Left renal cortex interstitium (tissue), 4 donors: ENCODE measurements around the gene SH2D3C. TPM values are rescaled to one million over a fixed set of nuclear protein-coding genes. Genes with fewer than 3 reads are reported as not detected.

ENCODE experiments used
- DNase-seq, 4 donors: peaks; one replicate each; pipeline ENCODE4 v3.0.0-alpha.2; 2013; ENCODE audit warnings: low read depth in 4 of 4, low spot score in 2 of 4, missing footprints in 1 of 4
- polyA plus RNA-seq, 4 donors: library from polyadenylated mRNA; unstranded; fragments of 120-200 nt; gene quantifications; one replicate each; pipeline ENCODE4 v1.2.1, GENCODE V29; 2013; ENCODE audit not compliant: insufficient read length in 4 of 4

SH2D3C gene
- polyA plus RNA-seq, 4 donors, result 13.8 to 18.6 (median 16.0) TPM

- no peak for DNase-seq
These were observed 31.4 kb downstream of the SH2D3C start for GRCh38 chr9:127746959-127747569.

GRCh38 chr9:127744398-127745110, 33.9 kb downstream of the SH2D3C start:
- DNase-seq, result no peak

GRCh38 chr9:127742435-127743088, 35.9 kb downstream of the SH2D3C start:
- DNase-seq, result peak; percentile 43 to 76 (median 62)

GRCh38 chr9:127741831-127742434, 36.5 kb downstream of the SH2D3C start:
- peak in 1 of 4 donors; percentile 52 for DNase-seq

GRCh38 chr9:127739614-127740330, 38.7 kb downstream of the SH2D3C start:
- no peak for DNase-seq

- DNase-seq, result no peak
These were observed 39.8 kb downstream of the SH2D3C start for GRCh38 chr9:127738666-127739065.

- no peak for DNase-seq
These were observed 42.8 kb downstream of the SH2D3C start for GRCh38 chr9:127735530-127736185.

GRCh38 chr9:127734747-127735529, 43.5 kb downstream of the SH2D3C start, which contains the start of gene TOR2A:
TOR2A (minus strand) TSS chr9:127735294; CDS start chr9:127735270, 24 bp downstream.
- peak; percentile 86 to 96 (median 94) for DNase-seq

GRCh38 chr9:127734247-127734746, 44.2 kb downstream of the SH2D3C start:
- no peak for DNase-seq

- no peak for DNase-seq
These were observed 44.9 kb downstream of the SH2D3C start for GRCh38 chr9:127733614-127734013.

- no peak for DNase-seq
These were observed 46.0 kb downstream of the SH2D3C start for GRCh38 chr9:127732444-127732843.

- no peak for DNase-seq
These were observed 46.5 kb downstream of the SH2D3C start for GRCh38 chr9:127731938-127732337.

GRCh38 chr9:127730799-127731410, 47.6 kb downstream of the SH2D3C start:
- DNase-seq, result no peak

- no peak for DNase-seq
These were observed 48.2 kb downstream of the SH2D3C start for GRCh38 chr9:127730262-127730661.

GRCh38 chr9:127729522-127730256, 48.8 kb downstream of the SH2D3C start:
- no peak for DNase-seq

- no peak for DNase-seq
These were observed 49.7 kb downstream of the SH2D3C start for GRCh38 chr9:127728808-127729207.

GRCh38 chr9:127726871-127727270, 51.6 kb downstream of the SH2D3C start:
- no peak for DNase-seq

- DNase-seq, result no peak
These were observed 54.5 kb downstream of the SH2D3C start for GRCh38 chr9:127724012-127724411.
